GM23338 (cell line): ENCODE results near the gene C1RL. TPM values are rescaled to one million over a fixed set of nuclear protein-coding genes. Genes with fewer than 3 reads are reported as not detected.

Experiments
- ATAC-seq: fragments of 200-7000 bp; cut with Tn5 transposase; 3 replicates; pipeline ENCODE4 v1.9.1; 2020
- DNase-seq: peaks from one replicate; pipeline ENCODE4 v3.0.0-alpha.2; 2015; ENCODE audit warnings: low spot score
- H2AFZ ChIP-seq: fragments of 200-600 bp; sonication (generic); 2 replicates; pipeline ENCODE4 v1.8.0; 2016; ENCODE audit warnings: antibody characterized with exemption, mild to moderate bottlenecking, moderate library complexity
- H3F3A ChIP-seq: fragments of 200-600 bp; sonication (generic); replicated peaks from 2 replicates; pipeline ENCODE4 v1.8.0; 2017; ENCODE audit warnings: antibody characterized with exemption, mixed run types, low read depth
- H3K27ac ChIP-seq: fragments of 200-600 bp; sonication (generic); 2 replicates; pipeline ENCODE4 v1.6.1; 2016; ENCODE audit warnings: low read depth
- H3K27me3 ChIP-seq: fragments of 200-600 bp; sonication (generic); 2 replicates; pipeline ENCODE4 v1.8.0; 2016; ENCODE audit warnings: mild to moderate bottlenecking, mixed run types, moderate library complexity; ENCODE audit not compliant: insufficient read depth
- H3K36me3 ChIP-seq: fragments of 200-600 bp; sonication (generic); 2 replicates; pipeline ENCODE4 v1.8.0; 2016; ENCODE audit warnings: mild to moderate bottlenecking; ENCODE audit not compliant: insufficient read depth
- H3K4me1 ChIP-seq: fragments of 200-600 bp; sonication (generic); 2 replicates; pipeline ENCODE4 v1.8.0; 2016; ENCODE audit warnings: mild to moderate bottlenecking, moderate library complexity; ENCODE audit not compliant: insufficient read depth
- H3K4me2 ChIP-seq: fragments of 200-600 bp; sonication (generic); 2 replicates; pipeline ENCODE4 v1.7.1; 2017; ENCODE audit warnings: mixed run types
- H3K4me3 ChIP-seq: fragments of 200-600 bp; sonication (generic); 2 replicates; pipeline ENCODE4 v1.6.1; 2016; ENCODE audit warnings: mixed run types
- H3K79me2 ChIP-seq: fragments of 200-600 bp; sonication (generic); replicated peaks from 2 replicates; pipeline ENCODE4 v1.8.0; 2017; ENCODE audit warnings: mild to moderate bottlenecking; ENCODE audit not compliant: insufficient read depth
- H3K9me2 ChIP-seq: fragments of 200-600 bp; sonication (generic); 2 replicates; pipeline ENCODE4 v1.8.0; 2017; ENCODE audit not compliant: insufficient read depth
- H4K20me1 ChIP-seq: fragments of 200-600 bp; sonication (generic); replicated peaks from 2 replicates; pipeline ENCODE4 v1.8.0; 2017; ENCODE audit warnings: mild to moderate bottlenecking; ENCODE audit not compliant: insufficient read depth
- H3K27ac Mint-ChIP-seq: 2 replicates; pipeline ENCODE4 v1.8.0; 2020; ENCODE audit warnings: inconsistent platforms, mild to moderate bottlenecking, moderate library complexity, mixed read lengths
- H3K27me3 Mint-ChIP-seq: 3 replicates; pipeline ENCODE4 v1.8.0; 2022; ENCODE audit warnings: low read depth, mild to moderate bottlenecking, moderate library complexity, mixed read lengths, inconsistent platforms; ENCODE audit not compliant: insufficient read depth, poor library complexity
- H3K36me3 Mint-ChIP-seq: 3 replicates; pipeline ENCODE4 v1.8.0; 2021; ENCODE audit warnings: low read depth, mild to moderate bottlenecking, inconsistent platforms, moderate library complexity, mixed read lengths
- H3K4me1 Mint-ChIP-seq: 3 replicates; pipeline ENCODE4 v1.8.0; 2020; ENCODE audit warnings: mild to moderate bottlenecking, inconsistent platforms, mixed read lengths
- H3K4me3 Mint-ChIP-seq: 3 replicates; pipeline ENCODE4 v1.8.0; 2021; ENCODE audit warnings: moderate library complexity, mild to moderate bottlenecking, inconsistent platforms, mixed read lengths
- H3K9me3 Mint-ChIP-seq: 3 replicates; pipeline ENCODE4 v1.8.0; 2020; ENCODE audit warnings: moderate library complexity, mild to moderate bottlenecking, inconsistent platforms, mixed read lengths
- CREB1 ChIP-seq: fragments of 250-450 bp; sonication (Bioruptor Pico); IDR thresholded peaks from 2 replicates; pipeline ENCODE4 v1.5.0; 2020; ENCODE audit warnings: low read depth, mild to moderate bottlenecking, moderate library complexity
- CTCF ChIP-seq, 2 experiments: fragments of 200-600 bp in 1 of 2; sonication (generic) in 1 of 2; conservative IDR thresholded peaks; 2 replicates each; pipeline versions ENCODE4 v1.5.1 to v1.6.1; 2016 to 2017; ENCODE audit warnings: antibody characterized with exemption in 2 of 2, low read depth in 2 of 2, mild to moderate bottlenecking in 2 of 2, moderate library complexity in 1 of 2
- ETS1 ChIP-seq: IDR thresholded peaks from 2 replicates; pipeline ENCODE4 v1.6.1; 2016; ENCODE audit warnings: antibody characterized with exemption
- EZH2 ChIP-seq: fragments of 200-600 bp; sonication (generic); IDR thresholded peaks from one replicate; pipeline ENCODE4 v1.8.0; 2017; ENCODE audit warnings: antibody characterized with exemption, mild to moderate bottlenecking, low read depth; ENCODE audit not compliant: unreplicated experiment
- EZH2phosphoT487 ChIP-seq: fragments of 200-600 bp; sonication (generic); IDR thresholded peaks from one replicate; pipeline ENCODE4 v1.8.1; 2018; ENCODE audit warnings: antibody characterized with exemption; ENCODE audit not compliant: unreplicated experiment
- JUNB ChIP-seq: IDR thresholded peaks from one replicate; pipeline ENCODE4 v1.6.1; 2016; ENCODE audit warnings: antibody characterized with exemption; ENCODE audit not compliant: unreplicated experiment
- NANOG ChIP-seq: IDR thresholded peaks from 2 replicates; pipeline ENCODE4 v1.6.1; 2016; ENCODE audit warnings: antibody characterized with exemption, borderline replicate concordance
- POLR2AphosphoS5 ChIP-seq: IDR thresholded peaks from 2 replicates; pipeline ENCODE4 v1.6.1; 2016; ENCODE audit warnings: antibody characterized with exemption, low read depth
- REST ChIP-seq: IDR thresholded peaks from one replicate; pipeline ENCODE4 v1.6.1; 2018; ENCODE audit warnings: antibody characterized with exemption; ENCODE audit not compliant: unreplicated experiment
- STAT1 ChIP-seq: IDR thresholded peaks from one replicate; pipeline ENCODE4 v1.6.1; 2016; ENCODE audit warnings: antibody characterized with exemption; ENCODE audit not compliant: unreplicated experiment
- ZNF114 ChIP-seq: fragments of 250-450 bp; sonication (Bioruptor Pico); IDR thresholded peaks from 2 replicates; pipeline ENCODE4 v1.5.0; 2020; ENCODE audit warnings: mild to moderate bottlenecking, moderate library complexity
- ZNF331 ChIP-seq: fragments of 250-450 bp; sonication (Bioruptor Pico); IDR thresholded peaks from 2 replicates; pipeline ENCODE4 v1.5.0; 2020; ENCODE audit warnings: low read depth, mild to moderate bottlenecking, moderate library complexity
- ZNF462 ChIP-seq: fragments of 250-450 bp; sonication (Bioruptor Pico); IDR thresholded peaks from 2 replicates; pipeline ENCODE4 v1.5.0; 2020; ENCODE audit warnings: mild to moderate bottlenecking, moderate library complexity
- polyA plus RNA-seq: library from polyadenylated mRNA; unstranded; fragments of >200 nt; fragmentation: Nextera tagmentation; extraction: Ambion mirVana; gene quantifications from 2 replicates; pipeline ENCODE4 v1.2.1, GENCODE V29; 2016
- total RNA-seq: library from RNA; depleted of rRNA; stranded (reverse); fragments of >200 nt; shearing (Covaris generic); gene quantifications from 2 replicates; pipeline ENCODE4 v1.2.3, GENCODE V29; 2014

Gene C1RL
- total and polyA plus RNA-seq, 2 experiments from 2014 or later = 7.3 to 8.8 TPM

- H3K4me3 ChIP-seq = no peak overlapping the region
- H3K27me3 ChIP-seq = no peaks in the 10 kb centered on the region
- Mint-ChIP-seq H3K4me1 (peaks cover 10% of the 10 kb centered on the region), H3K36me3 (no peaks in the 10 kb centered on the region; the same call in 2 of the 3 replicates), H3K4me3 (no peak overlapping the region), H3K27ac (no peak overlapping the region), H3K27me3 (peaks cover 3% of the 10 kb centered on the region), H3K9me3 (no peaks in the 10 kb centered on the region)
- no peaks in the 10 kb centered on the region for H3K79me2 ChIP-seq
- no peak overlapping the region for H3K4me2 ChIP-seq
- TF ChIP-seq ETS1 (no peak), EZH2phosphoT487 (no peak), ZNF114 (CRISPR knock-in tag) (no peak), NANOG (no peak), CREB1 (CRISPR knock-in tag) (no peak), ZNF331 (CRISPR knock-in tag) (no peak), JUNB (no peak), POLR2AphosphoS5 (no peak), STAT1 (no peak), CTCF (conservative IDR thresholded peaks at IDR 0.05; ENCODE audit: low read depth in 2 of 2) (no peak), REST (no peak), EZH2 (no peak), ZNF462 (CRISPR knock-in tag) (no peak)
- no peak overlapping the region for H3K27ac ChIP-seq
- H3K4me1 ChIP-seq = no peaks in the 10 kb centered on the region
- ATAC-seq = no peak
- H3K36me3 ChIP-seq = no peaks in the 10 kb centered on the region
- H4K20me1 ChIP-seq = no peaks in the 10 kb centered on the region
- DNase-seq = no peak
- H3K9me2 ChIP-seq = no peaks in the 10 kb centered on the region
- no peaks in the 10 kb centered on the region for H3F3A ChIP-seq
- H2AFZ ChIP-seq = no peak overlapping the region
Measured at GRCh38 chr12:7121324-7121723, 12.3 kb upstream of the C1RL start.
